ENCODE measurements around the gene MAN2A1.

MAN2A1 gene

GRCh38 chr5:109714592-109714991, 24.9 kb downstream of the MAN2A1 start:
- Histone ChIP-seq H3K9me2 (ENCODE audit: low read depth, low read length) (no peaks in the 10 kb centered on the region), H3K9me3 (ENCODE audit: low read length) (no peaks in the 10 kb centered on the region), H3K27me3 (ENCODE audit: insufficient read depth, low read length) (no peaks in the 10 kb centered on the region), H3K9ac (ENCODE audit: low read length) (no peak overlapping the region), H3K4me2 (ENCODE audit: low read length) (no peak overlapping the region), H3K36me3 (ENCODE audit: insufficient read depth, low read length) (peaks cover 31% of the 10 kb centered on the region), H2AFZ (ENCODE audit: low read length) (no peak overlapping the region), H3K4me1 (ENCODE audit: insufficient read depth, low read length, severe bottlenecking) (no peaks in the 10 kb centered on the region), H3F3A (ENCODE audit: insufficient read depth, low read length) (no peaks in the 10 kb centered on the region), H4K20me1 (ENCODE audit: insufficient read depth, low read length) (no peaks in the 10 kb centered on the region), H3K27ac (ENCODE audit: low read depth, low read length, poor library complexity, severe bottlenecking) (no peak overlapping the region), H3K79me2 (ENCODE audit: insufficient read depth, low read length) (peaks cover 24% of the 10 kb centered on the region), H3K4me3 (ENCODE audit: low read depth, low read length, poor library complexity, severe bottlenecking) (no peak overlapping the region)
- TF ChIP-seq CTCF (IDR thresholded peaks at IDR 0.05; ENCODE audit: low read length): no peak

- no peak overlapping the region for H3K4me3 ChIP-seq (ENCODE audit: low read depth, low read length, poor library complexity, severe bottlenecking)
- no peaks in the 10 kb centered on the region for H3F3A ChIP-seq (ENCODE audit: insufficient read depth, low read length)
- no peaks in the 10 kb centered on the region for H3K9me2 ChIP-seq (ENCODE audit: low read depth, low read length)
- H3K27me3 ChIP-seq (ENCODE audit: insufficient read depth, low read length): no peaks in the 10 kb centered on the region
- no peak overlapping the region for H2AFZ ChIP-seq (ENCODE audit: low read length)
- H3K27ac ChIP-seq (ENCODE audit: low read depth, low read length, poor library complexity, severe bottlenecking): no peak overlapping the region
- no peaks in the 10 kb centered on the region for H4K20me1 ChIP-seq (ENCODE audit: insufficient read depth, low read length)
- no peaks in the 10 kb centered on the region for H3K4me1 ChIP-seq (ENCODE audit: insufficient read depth, low read length, severe bottlenecking)
- peaks cover 11% of the 10 kb centered on the region; the same call in 1 of the 2 replicates for H3K79me2 ChIP-seq (ENCODE audit: insufficient read depth, low read length)
- TF ChIP-seq CTCF (IDR thresholded peaks at IDR 0.05; ENCODE audit: low read length) (no peak), EZH2 (IDR thresholded peaks at IDR 0.05; ENCODE audit: borderline replicate concordance, low read length) (no peak)
- H3K9me3 ChIP-seq (ENCODE audit: low read length): no peaks in the 10 kb centered on the region
- no peak overlapping the region for H3K4me2 ChIP-seq (ENCODE audit: low read length)
- H3K9ac ChIP-seq (ENCODE audit: low read length): no peak overlapping the region
- peaks cover 44% of the 10 kb centered on the region for H3K36me3 ChIP-seq (ENCODE audit: insufficient read depth, low read length)
Measured at GRCh38 chr5:109718216-109718615, 28.5 kb downstream of the MAN2A1 start.

GRCh38 chr5:109718632-109719031, 28.9 kb downstream of the MAN2A1 start:
- Histone ChIP-seq H3K27ac (ENCODE audit: low read depth, low read length, poor library complexity, severe bottlenecking) (no peak overlapping the region), H2AFZ (ENCODE audit: low read length) (no peak overlapping the region), H3K79me2 (ENCODE audit: insufficient read depth, low read length) (peaks cover 11% of the 10 kb centered on the region; the same call in 1 of the 2 replicates), H3K9me3 (ENCODE audit: low read length) (no peaks in the 10 kb centered on the region), H3K4me3 (ENCODE audit: low read depth, low read length, poor library complexity, severe bottlenecking) (no peak overlapping the region), H3K4me2 (ENCODE audit: low read length) (no peak overlapping the region), H3K9me2 (ENCODE audit: low read depth, low read length) (no peaks in the 10 kb centered on the region), H3K27me3 (ENCODE audit: insufficient read depth, low read length) (no peaks in the 10 kb centered on the region), H4K20me1 (ENCODE audit: insufficient read depth, low read length) (no peaks in the 10 kb centered on the region), H3K9ac (ENCODE audit: low read length) (no peak overlapping the region), H3K4me1 (ENCODE audit: insufficient read depth, low read length, severe bottlenecking) (no peaks in the 10 kb centered on the region), H3K36me3 (ENCODE audit: insufficient read depth, low read length) (peaks cover 44% of the 10 kb centered on the region), H3F3A (ENCODE audit: insufficient read depth, low read length) (no peaks in the 10 kb centered on the region)
- TF ChIP-seq CTCF (IDR thresholded peaks at IDR 0.05; ENCODE audit: low read length) (no peak), EZH2 (IDR thresholded peaks at IDR 0.05; ENCODE audit: borderline replicate concordance, low read length) (no peak)
